Keratinocyte (primary cell): Measurements from ENCODE around the gene PTPRZ1.

Experiments
- CTCF ChIP-seq, 3 experiments: IDR thresholded peaks in 1 of 3; conservative IDR thresholded peaks in 1 of 3; optimal IDR thresholded peaks in 1 of 3; 2 replicates in 2 of 3; 3 replicates in 1 of 3; pipeline versions ENCODE3 to v1.5.1; 2011; ENCODE audit warnings: low read length in 3 of 3, mild to moderate bottlenecking in 3 of 3, moderate library complexity in 2 of 3, control low read depth in 1 of 3, inconsistent platforms in 1 of 3; ENCODE audit not compliant: insufficient read depth in 2 of 3; ENCODE audit errors: extremely low read depth in 1 of 3
- EZH2 ChIP-seq: IDR thresholded peaks from one replicate; pipeline ENCODE4 v1.6.1; 2012; ENCODE audit warnings: inconsistent platforms, mild to moderate bottlenecking, low read length, moderate library complexity

GRCh38 chr7:121833991-121834390 is 39.0 kb upstream of the PTPRZ1 start:
- TF ChIP-seq EZH2: no peak
- no peak for TF ChIP-seq CTCF (optimal IDR thresholded peaks at IDR 0.05 in 1 of 3, IDR thresholded peaks at IDR 0.05 in 1 of 3, conservative IDR thresholded peaks at IDR 0.05 in 1 of 3; ENCODE audit: extremely low read depth in 1 of 3, insufficient read depth in 2 of 3, low read length in 3 of 3)
